Measurements from ENCODE around the gene UBE2M.
"Not testable (repeated sequence)": the region's sequence is repeated elsewhere in the genome, so short reads cannot be mapped to it uniquely, and the experiment has no call there.

UBE2M gene

DNA sequence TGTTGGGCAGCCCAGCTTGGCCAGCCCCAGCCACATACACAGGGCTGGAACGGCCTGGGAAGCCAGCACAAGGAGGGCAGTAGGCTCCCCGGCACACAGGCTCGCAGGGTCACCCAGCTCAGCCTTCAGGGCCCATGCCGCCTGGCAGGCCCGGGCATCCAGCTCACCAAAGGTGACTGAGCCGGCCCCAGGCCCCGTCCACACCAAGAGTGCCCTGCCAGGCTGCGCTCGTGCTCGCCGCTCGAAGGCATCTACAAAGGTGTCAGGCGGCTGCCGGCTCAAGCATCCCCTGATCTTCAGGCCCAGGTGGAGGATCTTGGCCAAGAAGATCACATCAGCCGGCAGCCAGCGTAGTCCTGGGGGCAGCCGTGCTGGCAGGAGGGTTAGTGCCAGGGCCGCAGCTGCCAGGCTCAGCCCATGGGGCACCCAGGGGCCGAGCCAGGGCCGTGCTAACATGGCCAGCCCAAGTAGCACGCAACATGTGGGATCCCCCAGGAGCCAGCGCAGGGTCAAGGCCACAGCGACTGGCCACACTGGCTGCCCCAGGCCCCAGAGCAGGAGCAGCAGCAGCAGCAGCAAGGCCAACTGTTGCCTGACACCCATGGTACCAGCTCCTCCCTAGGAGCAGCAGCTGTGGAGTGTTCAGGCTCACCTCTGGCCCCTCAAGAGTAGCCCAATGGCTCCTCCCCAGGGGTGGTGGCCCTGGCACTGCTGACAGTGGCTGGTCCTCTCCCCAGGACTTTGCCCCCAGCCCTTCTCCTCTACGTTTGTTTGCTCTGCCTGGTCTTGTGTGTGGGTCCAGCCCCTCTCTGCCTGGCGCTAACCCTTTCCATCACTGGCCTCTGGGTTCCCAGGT, 46.8 kb downstream of the UBE2M start, which contains the start of gene SLC27A5:
SLC27A5 (minus strand) TSS at position 640 of the 856 bp plus-strand sequence; CDS start at position 603, 37 bp downstream.
- DNase-seq = no peak

DNA sequence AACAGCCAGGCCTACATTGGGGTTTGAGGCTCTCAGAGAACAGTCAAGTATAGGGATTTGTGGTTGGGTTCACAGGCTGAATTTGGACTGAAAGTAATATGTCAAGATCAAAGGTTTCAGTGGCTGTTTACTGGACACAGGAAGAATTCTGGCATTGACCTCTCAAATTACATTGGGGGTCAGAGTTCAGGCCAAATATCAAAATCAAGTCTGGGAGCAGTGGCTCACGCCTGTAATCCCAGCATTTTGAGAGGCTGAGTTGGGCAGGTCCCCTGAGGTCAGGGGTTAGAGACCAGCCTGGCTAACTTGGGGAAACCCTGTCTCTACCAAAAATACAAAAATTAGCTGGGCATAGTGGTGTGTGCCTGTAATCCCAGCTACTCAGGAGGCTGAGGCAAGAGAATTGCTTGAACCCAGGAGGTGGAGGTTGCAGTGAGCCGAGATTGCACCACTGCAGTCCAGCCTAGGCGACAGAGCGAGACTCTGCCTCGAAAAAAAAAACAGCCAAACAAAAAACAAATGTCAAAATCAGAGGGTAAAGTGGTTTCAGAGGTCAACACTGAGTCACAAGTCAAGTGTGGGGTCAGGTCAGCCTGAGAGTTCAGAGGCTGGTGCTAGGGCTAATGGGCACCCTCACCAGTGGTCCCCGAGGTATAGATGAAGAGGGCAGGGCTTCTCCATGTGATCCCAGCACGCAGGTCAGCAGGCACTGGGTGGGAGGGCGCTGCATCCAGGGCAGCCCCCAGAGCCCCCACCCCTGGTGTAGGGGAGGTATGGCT, 48.1 kb downstream of the UBE2M start:
- DNase-seq = no peak

DNA sequence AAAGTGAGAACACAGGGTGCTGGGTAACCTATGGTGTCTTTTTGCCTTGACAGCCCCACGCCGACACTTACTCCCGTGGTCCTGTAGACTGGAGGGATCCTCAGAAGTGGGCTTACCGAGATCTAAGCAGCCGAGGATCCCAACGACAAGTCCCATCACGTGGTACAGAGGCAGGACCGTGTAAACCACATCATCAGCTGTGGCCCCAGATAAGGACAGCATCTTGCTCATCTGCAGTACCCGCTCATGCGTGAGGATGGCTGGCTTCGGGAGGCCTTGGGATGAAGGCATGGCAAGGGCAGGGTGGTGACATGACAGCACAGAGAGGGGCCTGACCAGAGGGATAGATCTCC, 48.7 kb downstream of the UBE2M start:
- DNase-seq = no peak

DNA sequence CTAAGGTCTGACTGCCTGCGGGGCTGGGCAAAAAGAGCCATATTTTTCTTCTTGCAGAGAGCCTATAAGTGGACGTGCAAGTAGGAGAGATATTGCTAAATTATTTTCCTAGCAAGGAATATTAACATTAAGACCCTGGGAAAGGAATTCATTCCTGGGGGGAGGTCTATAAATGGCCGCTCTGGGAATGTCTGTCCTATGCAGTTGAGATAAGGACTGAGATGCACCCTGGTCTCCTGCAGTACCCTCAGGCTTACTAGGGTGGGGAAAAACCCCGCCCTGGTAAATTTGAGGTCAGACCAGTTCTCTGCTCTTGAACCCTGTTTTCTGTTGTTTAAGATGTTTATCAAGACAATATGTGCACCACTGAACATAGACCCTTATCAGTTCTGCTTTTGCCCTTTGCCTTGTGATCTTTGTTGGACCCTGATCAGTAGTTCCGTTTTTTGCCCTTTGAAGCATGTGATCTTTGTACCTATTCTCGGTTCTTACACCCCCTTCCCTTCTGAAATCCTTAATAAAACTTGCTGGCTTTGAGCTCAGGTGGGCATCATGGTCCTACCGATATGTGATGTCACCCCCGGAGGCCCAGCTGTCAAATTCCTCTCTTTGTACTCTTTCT, 50.7 kb downstream of the UBE2M start:
- not testable (repeated sequence) for DNase-seq
